Measurements from ENCODE around the gene HOXC13.

GRCh38 chr12:53948650-53949593, 10.3 kb downstream of the HOXC13 start:
- TF ChIP-seq CTCF (IDR thresholded peaks at IDR 0.05) = no peak
- TF ChIP-seq POLR2A (IDR thresholded peaks at IDR 0.05; ENCODE audit: low read depth) = no peak
- TF ChIP-seq EP300 (IDR thresholded peaks at IDR 0.05) = no peak
- no peak for TF ChIP-seq POLR2AphosphoS5 (IDR thresholded peaks at IDR 0.05)
